DOHH2 (cell line): Measurements from ENCODE around the gene YRDC.

ENCODE experiments used
- H3F3A ChIP-seq: fragments of 200-600 bp; sonication (generic), shearing (Covaris generic); 2 replicates; pipeline ENCODE4 v1.6.0; 2016; ENCODE audit warnings: antibody characterized with exemption, mild to moderate bottlenecking; ENCODE audit not compliant: control insufficient read depth, insufficient read depth
- H3K27ac ChIP-seq: fragments of 200-600 bp; sonication (generic); 2 replicates; pipeline ENCODE4 v1.5.1; 2014; ENCODE audit warnings: low read depth, mild to moderate bottlenecking, low read length, moderate library complexity
- H3K27me3 ChIP-seq: fragments of 200-600 bp; sonication (generic); 2 replicates; pipeline ENCODE4 v1.6.1; 2014; ENCODE audit warnings: mild to moderate bottlenecking, low read length, mixed read lengths; ENCODE audit not compliant: control insufficient read depth
- H3K36me3 ChIP-seq: fragments of 200-600 bp; sonication (generic); 2 replicates; pipeline ENCODE4 v1.6.1; 2014; ENCODE audit warnings: mild to moderate bottlenecking, low read length, moderate library complexity, mixed read lengths; ENCODE audit not compliant: control insufficient read depth
- H3K4me1 ChIP-seq: fragments of 200-600 bp; sonication (generic); 2 replicates; pipeline ENCODE4 v1.6.1; 2014; ENCODE audit warnings: mild to moderate bottlenecking, low read length, mixed read lengths; ENCODE audit not compliant: control insufficient read depth
- H3K4me2 ChIP-seq: fragments of 200-600 bp; sonication (generic); 2 replicates; pipeline ENCODE4 v1.6.0; 2014; ENCODE audit warnings: mild to moderate bottlenecking, low read length, moderate library complexity
- H3K4me3 ChIP-seq: fragments of 200-600 bp; sonication (generic); 2 replicates; pipeline ENCODE4 v1.5.1; 2014; ENCODE audit warnings: mild to moderate bottlenecking, low read length, mixed read lengths
- H3K79me2 ChIP-seq: fragments of 200-600 bp; sonication (generic); 2 replicates; pipeline ENCODE4 v1.6.1; 2014; ENCODE audit warnings: mild to moderate bottlenecking, low read length, mixed read lengths; ENCODE audit not compliant: control insufficient read depth
- H3K9me2 ChIP-seq: fragments of 200-600 bp; sonication (generic); replicated peaks from 2 replicates; pipeline ENCODE4 v1.6.1; 2014; ENCODE audit warnings: mild to moderate bottlenecking, low read length, mixed read lengths; ENCODE audit not compliant: control insufficient read depth
- H3K9me3 ChIP-seq: fragments of 200-600 bp; sonication (generic); 2 replicates; pipeline ENCODE4 v1.6.1; 2014; ENCODE audit warnings: antibody characterized with exemption, low read length, mixed read lengths; ENCODE audit not compliant: control insufficient read depth, insufficient read depth
- H4K20me1 ChIP-seq: fragments of 200-600 bp; sonication (generic); 2 replicates; pipeline ENCODE4 v1.6.0; 2014; ENCODE audit warnings: low read depth, mild to moderate bottlenecking, antibody characterized with exemption, low read length, moderate library complexity; ENCODE audit not compliant: control insufficient read depth, insufficient read depth
- EZH2phosphoT487 ChIP-seq: fragments of 200-600 bp; sonication (generic); IDR thresholded peaks from 2 replicates; pipeline ENCODE4 v1.6.1; 2017; ENCODE audit warnings: borderline replicate concordance, mild to moderate bottlenecking, antibody characterized with exemption, low read length, moderate library complexity, mixed read lengths
- TF ChIP-seq, protein P1 (sequence below): fragments of 200-600 bp; sonication (generic); IDR thresholded peaks from one replicate; pipeline ENCODE4 v1.5.1; 2014; ENCODE audit warnings: antibody characterized with exemption, mild to moderate bottlenecking, low read depth, low read length; ENCODE audit not compliant: poor library complexity, severe bottlenecking

YRDC gene

DNA sequence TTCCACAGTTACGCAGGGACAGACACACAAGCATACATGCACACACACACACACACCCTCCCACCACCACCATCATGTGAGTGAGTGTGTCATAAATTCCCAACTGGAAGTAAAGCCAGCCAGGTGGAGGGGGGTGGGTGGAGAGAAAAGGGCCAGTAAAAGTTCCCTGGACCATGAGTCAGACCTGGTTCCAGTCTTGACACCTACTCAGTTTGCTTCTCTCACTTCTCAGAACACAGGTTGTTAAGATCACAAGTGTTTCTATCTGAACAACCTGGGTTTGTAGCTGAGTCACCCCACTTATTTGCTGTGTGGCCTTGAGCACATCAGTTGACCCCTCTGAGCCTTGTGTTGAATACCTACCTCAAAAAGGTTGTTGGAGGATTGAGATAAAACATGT is 52.7 kb downstream of the YRDC start:
- no peak overlapping the region for H3K27ac ChIP-seq
- no peaks in the 10 kb centered on the region for H3K9me2 ChIP-seq
- TF ChIP-seq, protein P1, sequence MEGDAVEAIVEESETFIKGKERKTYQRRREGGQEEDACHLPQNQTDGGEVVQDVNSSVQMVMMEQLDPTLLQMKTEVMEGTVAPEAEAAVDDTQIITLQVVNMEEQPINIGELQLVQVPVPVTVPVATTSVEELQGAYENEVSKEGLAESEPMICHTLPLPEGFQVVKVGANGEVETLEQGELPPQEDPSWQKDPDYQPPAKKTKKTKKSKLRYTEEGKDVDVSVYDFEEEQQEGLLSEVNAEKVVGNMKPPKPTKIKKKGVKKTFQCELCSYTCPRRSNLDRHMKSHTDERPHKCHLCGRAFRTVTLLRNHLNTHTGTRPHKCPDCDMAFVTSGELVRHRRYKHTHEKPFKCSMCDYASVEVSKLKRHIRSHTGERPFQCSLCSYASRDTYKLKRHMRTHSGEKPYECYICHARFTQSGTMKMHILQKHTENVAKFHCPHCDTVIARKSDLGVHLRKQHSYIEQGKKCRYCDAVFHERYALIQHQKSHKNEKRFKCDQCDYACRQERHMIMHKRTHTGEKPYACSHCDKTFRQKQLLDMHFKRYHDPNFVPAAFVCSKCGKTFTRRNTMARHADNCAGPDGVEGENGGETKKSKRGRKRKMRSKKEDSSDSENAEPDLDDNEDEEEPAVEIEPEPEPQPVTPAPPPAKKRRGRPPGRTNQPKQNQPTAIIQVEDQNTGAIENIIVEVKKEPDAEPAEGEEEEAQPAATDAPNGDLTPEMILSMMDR: no peak
- no peak for TF ChIP-seq EZH2phosphoT487
- H4K20me1 ChIP-seq: no peaks in the 10 kb centered on the region
- no peaks in the 10 kb centered on the region for H3K36me3 ChIP-seq
- no peaks in the 10 kb centered on the region for H3K9me3 ChIP-seq
- no peaks in the 10 kb centered on the region for H3K79me2 ChIP-seq
- no peak overlapping the region for H3K4me3 ChIP-seq
- H3K4me1 ChIP-seq: no peaks in the 10 kb centered on the region
- peaks cover 53% of the 10 kb centered on the region for H3K27me3 ChIP-seq
- H3F3A ChIP-seq: no peaks in the 10 kb centered on the region
- H3K4me2 ChIP-seq: no peak overlapping the region

DNA sequence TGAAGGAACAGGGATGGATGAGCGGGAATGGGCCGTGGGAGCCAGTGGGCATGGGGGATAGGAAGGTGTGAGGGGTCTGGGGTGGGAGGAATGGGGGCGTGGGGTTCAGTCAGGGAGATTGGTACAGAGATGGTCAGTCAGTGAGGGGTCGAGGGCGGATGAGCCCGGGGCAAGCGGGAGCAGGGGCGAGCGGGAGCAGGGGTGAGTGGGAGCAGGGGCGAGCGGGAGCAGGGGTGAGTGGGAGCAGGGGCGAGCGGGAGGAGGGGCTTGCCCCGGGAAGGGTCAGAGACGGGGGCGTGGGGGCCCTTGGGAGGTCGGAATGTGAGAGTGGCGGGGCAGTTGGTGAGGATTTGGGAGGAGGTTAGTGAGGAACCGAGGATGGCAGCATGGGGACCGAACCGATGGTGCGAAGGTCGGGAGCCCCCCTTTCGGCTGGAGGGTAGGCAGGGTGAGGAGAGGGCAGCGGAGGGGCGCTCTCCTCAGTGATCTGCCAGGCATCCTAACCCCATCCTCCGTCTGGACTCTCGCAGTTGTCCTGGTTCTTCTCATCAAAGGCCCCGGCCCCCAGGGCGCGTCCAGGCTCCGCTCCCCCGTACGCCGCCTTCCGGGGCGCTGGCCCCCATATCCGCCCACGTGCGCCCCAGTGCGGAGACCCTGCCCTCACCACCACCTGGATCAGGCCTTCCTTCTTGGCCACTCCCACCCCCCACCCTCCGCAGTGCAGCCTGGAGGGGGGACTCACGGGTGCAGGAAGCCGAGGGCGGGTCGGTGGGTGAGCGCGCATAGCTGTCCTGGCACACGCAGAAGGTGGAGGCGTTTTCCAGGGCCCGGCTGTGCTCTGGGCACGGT is 54.3 kb downstream of the YRDC start:
- no peaks in the 10 kb centered on the region for H4K20me1 ChIP-seq
- peaks cover 48% of the 10 kb centered on the region for H3K27me3 ChIP-seq
- peak overlapping the region; percentile 41 for H3K4me3 ChIP-seq
- H3K9me2 ChIP-seq: no peaks in the 10 kb centered on the region
- no peaks in the 10 kb centered on the region for H3F3A ChIP-seq
- TF ChIP-seq, protein P1: no peak
- no peak for TF ChIP-seq EZH2phosphoT487
- H3K79me2 ChIP-seq: no peaks in the 10 kb centered on the region
- H3K9me3 ChIP-seq: no peaks in the 10 kb centered on the region
- no peaks in the 10 kb centered on the region for H3K4me1 ChIP-seq
- H3K4me2 ChIP-seq: peak overlapping the region; percentile 49
- H3K36me3 ChIP-seq: no peaks in the 10 kb centered on the region
- no peak overlapping the region for H3K27ac ChIP-seq
